HG03103 (cell line): ENCODE results near the gene MRAP2.
"Not testable (repeated sequence)": the region's sequence is repeated elsewhere in the genome, so short reads cannot be mapped to it uniquely, and the experiment has no call there.

Source experiments
- ATAC-seq: cut with Tn5 transposase; IDR thresholded peaks from one replicate; pipeline ENCODE4 v1.9.1; 2021; ENCODE audit warnings: low read depth; ENCODE audit not compliant: unreplicated experiment

MRAP2 gene

DNA sequence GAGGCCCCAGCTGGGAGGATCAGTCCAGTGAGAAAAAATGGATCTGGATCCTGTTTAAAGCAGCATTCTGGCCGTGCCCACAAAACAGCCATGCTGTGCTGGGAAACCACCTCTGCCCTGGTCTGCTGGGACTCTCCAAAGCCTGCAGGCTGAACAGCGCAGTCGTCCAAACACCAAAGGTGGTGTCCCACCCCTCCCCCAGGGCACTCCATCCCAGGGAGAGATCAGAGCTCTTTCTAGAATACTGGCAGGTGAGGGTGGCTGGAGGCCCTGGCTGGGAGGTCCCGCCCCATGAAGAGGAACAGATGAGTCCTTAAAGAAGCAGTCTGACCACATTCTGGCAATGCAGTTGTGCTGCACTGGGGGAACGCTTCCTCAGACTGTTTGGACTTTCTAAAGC is 84.6 kb downstream of the MRAP2 start:
- no peak for ATAC-seq

DNA sequence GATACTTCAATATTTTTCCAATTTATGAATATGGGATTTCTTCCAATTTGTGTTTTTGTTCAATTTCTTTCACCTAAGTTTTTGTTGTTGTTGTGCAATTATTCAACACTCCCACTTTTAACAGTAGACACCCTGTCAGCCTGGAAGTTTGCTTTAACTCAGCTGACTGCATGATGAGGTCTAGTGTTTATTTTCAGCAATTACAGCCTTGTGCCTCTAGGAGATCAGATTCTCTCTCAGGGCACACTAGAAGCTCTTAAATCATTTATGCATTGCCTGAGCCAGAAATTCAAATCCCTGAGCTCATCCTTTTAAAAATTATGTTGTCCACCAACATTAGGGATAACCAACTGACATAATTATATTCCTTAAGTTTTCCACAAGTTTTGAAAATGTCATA is 85.7 kb downstream of the MRAP2 start:
- no peak for ATAC-seq

DNA sequence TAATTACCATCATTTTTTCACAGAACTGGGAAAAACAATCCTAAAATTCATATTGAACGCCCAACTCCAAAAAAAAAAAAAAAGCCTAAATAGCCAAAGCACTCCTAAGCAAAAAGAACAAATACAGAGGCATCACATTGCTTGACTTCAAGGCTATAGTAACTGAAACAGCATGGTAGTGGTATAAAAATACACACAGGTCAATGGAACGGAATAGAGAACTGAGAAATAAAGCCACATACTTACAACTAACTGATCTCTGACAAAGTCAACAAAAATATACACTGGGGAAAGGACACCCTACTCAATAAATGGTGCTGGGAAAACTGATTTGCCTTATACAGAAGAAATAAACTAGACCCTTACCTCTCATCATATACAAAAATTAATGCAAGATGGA is 89.6 kb downstream of the MRAP2 start:
- peak; percentile 71 for ATAC-seq

DNA sequence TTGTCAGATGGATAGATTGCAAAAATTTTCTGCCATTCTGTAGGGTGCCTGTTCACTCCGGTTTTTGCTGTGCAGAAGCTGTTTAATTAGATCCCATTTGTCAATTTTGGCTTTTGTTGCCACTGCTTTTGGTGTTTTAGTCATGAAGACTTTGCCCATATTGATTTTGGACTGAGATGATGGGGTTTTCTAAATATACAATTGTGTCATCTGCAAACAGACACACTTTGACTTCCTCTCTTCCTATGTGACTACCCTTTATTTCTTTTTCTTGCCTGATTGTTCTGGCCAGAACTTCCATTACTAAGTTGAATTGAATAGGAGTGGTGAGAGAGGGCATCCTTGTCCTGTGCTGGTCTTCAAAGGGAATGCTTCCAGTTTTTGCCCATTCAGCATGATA is 96.0 kb downstream of the MRAP2 start:
- ATAC-seq: not testable (repeated sequence)

DNA sequence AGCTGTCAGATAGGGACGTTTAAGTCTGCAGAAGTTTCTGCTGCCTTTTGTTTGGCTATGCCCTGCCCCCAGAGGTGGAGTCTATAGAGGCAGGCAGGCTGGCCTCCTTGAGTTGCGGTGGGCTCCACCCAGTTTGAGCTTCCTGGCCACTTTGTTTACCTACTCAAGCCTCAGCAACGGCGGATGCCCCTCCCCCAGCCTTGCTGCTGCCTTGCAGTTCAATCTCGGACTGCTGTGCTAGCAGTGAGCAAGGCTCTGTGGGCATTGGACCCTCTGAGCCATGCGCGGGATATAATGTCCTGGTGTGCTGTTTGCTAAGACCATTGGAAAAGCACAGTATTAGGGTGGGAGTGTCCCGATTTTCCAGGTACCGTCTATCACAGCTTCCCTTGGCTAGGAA is 99.8 kb downstream of the MRAP2 start:
- not testable (repeated sequence) for ATAC-seq

DNA sequence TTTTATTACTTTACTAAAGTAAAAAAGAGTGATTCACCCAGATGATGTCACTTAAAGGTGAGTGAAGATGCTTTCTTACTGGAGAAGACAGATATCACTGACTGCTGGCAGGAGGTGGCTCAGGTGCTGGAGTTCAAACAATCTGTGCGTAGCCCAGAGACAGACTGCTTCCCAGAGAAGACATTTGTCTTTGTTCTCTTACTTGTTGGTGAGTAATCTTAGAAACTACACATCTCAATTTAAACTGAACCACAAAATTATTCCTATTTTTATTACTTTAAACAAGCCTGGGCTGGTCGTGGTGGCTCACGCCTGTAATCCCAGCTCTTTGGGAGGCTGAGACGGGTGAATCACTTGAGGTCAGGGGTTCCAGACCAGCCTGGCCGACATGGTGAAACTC is 101.7 kb downstream of the MRAP2 start:
- no peak for ATAC-seq

DNA sequence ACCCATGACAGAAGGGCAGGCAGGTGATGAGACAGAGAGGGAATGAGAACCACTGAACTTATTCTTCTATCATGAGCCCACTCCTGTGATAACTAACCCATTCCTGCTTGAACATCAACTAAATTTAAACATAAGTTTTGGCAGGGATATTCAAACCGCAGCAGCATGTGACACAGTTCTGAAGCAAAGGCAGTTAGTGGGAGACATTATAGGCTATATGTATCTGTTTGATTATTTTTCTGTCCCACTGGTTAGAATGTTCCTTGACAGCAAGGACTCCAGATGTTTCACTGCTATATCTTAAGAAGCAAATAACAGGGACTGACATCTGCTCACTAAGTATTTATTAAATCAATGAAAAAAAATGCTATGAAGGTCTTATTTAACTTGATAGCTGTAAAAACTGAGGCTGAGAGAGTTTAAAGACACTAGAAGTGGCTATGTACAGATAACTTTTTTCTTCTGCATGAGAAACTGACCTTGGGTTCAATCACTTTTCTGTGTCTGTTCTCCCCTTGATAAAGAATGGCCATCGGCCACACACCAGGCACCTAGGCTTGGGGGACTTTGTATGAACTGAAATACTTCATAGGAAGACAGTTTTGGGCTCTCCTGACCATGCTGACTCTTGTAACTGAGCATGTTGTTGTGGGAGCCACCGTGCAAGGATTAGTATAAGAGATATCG is 102.9 kb downstream of the MRAP2 start:
- no peak for ATAC-seq

DNA sequence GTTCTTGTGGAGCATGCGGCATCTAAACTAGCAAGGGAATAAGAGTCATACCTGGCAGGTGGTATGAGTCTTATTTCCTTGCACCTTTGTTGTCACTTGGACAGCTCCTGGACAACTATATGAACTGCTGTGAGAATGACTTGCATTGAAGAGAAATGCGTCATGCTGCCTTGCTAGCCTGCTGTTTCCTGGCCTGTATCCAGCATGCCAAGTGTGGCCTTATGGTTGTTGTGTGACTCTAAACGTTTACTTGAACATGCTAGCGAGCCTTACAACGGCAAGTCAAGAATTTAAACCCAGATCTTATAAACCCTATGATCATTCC is 103.4 kb downstream of the MRAP2 start:
- ATAC-seq: no peak

DNA sequence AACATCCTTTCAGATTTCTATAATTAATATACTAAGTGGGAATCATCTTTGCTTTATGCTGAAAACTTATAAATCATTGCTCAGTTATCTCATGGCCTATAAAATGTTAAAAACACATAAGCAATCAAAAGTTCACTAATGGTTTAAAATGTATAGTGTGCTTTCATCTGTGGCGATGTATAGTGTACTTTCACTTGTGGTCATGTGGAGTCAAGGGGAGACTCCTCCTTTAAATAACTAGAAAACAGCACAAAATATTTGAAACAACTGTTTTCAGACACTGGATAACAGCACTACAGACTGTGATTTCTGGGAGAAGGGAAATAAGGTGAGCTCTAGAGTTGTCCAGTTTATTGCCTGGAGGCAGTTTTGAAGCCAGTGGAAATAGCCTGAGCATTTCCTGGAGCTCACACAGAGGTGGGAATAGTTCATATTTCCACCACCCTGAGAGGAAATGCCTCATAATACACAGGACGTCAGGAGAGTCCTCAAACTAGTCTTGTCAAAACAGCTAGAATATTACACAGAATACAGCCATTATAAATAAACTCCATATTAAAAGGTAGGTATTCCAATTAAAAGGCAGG is 104.5 kb downstream of the MRAP2 start:
- no peak for ATAC-seq

DNA sequence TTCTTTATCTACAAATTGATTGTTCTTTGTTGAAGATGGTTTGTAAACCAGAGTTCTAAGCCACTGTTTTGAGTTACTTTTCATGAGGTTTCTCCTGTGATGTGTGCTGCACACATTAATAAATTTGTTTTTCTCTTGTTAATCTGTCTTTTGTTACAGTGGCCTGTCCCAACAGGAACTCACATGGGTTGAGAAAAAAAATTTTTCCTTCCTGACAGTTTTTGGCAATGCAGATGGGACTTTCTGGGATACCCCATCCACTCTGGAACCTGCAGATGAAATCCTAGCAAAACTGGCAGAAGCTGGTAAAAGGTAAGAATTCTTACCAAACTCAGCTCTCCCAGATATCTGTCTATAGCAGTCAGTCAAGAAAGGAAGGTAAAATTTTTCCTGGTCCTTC is 105.7 kb downstream of the MRAP2 start:
- no peak for ATAC-seq
